ENCODE data around the gene IRX2. TPM values are rescaled to one million over a fixed set of nuclear protein-coding genes. Genes with fewer than 3 reads are reported as not detected.

The IRX2 gene
- total RNA-seq, 1 donor from 2014 or later: not detected

DNA sequence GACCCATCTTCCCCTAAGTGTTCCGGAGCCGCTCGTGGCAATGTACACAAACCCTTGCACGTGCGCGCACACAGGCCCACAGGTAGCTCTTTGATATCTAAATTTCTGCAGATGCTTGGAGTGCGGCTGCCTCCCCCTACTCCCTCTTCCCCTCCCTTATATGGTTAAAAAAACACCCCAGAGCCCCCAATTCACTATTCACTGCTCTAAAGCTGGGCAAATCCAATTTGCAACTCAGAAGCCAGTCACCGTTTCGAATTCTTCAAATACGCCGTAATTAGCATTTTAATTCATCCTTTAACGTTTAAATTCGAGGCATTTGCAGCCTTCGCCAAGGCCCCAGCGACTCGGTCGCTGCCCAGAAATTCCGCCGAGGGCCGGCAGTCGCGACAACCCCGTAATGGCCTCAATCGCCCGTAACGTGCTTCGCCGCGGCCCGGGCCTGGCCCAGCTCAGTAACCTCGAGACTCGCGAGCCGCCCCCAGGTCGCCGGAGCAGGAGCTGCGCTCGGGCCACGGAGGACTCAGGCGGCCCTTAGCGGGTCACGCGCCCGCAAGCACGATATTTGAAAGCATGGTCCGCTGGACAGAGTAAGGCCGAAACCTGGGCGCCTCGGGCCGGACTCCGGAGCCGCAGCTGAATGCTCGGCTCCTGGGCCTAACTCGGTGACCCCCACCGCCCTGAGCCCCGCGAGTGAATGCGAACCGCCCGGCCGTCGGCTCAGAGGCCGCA, 1.3 kb downstream of the IRX2 start:
- H3K27ac Mint-ChIP-seq: no peak overlapping the region

DNA sequence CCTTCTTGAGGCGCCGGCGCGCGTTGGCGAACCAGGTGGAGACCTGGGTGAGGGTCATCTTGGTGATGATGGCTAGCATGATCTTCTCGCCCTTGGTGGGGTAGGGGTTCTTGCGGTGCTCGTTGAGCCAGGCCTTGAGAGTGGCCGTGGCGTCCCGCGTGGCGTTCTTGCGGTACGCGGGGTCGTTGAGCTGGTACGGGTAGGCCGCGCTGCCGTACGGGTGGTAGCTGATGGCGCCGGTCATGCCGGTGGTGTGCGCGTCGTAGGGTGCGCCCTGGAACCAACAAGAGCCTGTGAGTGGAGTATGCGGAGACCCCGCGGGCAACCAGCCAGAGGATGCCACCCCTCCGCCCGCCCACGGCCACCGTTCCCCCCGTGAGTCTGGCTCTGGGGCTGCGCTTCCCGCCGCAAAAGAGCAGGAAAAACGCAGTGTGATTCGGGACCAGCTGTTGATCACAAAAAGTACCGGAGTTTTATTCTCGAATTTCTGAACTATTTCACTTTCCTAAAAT, 1.9 kb downstream of the IRX2 start:
- intact Hi-C loops (cut with micrococcal nuclease): loop anchor here (10.0 kb wide), 1 partner anchor 845 kb away; the partner anchor contains the start of gene IRX1
- Mint-ChIP-seq H3K4me1 (peaks cover 2% of the 10 kb centered on the region), H3K27me3 (peaks cover 45% of the 10 kb centered on the region), H3K27ac (no peak overlapping the region), H3K4me3 (no peak overlapping the region), H3K9me3 (no peaks in the 10 kb centered on the region), H3K36me3 (ENCODE audit: low read depth) (no peaks in the 10 kb centered on the region)
- ChIA-PET POLR2A (no interaction called here), CTCF (no interaction called here)
- no peak for DNase-seq
- ATAC-seq (ENCODE audit: low read depth): no peak
- TF ChIP-seq, protein P1, sequence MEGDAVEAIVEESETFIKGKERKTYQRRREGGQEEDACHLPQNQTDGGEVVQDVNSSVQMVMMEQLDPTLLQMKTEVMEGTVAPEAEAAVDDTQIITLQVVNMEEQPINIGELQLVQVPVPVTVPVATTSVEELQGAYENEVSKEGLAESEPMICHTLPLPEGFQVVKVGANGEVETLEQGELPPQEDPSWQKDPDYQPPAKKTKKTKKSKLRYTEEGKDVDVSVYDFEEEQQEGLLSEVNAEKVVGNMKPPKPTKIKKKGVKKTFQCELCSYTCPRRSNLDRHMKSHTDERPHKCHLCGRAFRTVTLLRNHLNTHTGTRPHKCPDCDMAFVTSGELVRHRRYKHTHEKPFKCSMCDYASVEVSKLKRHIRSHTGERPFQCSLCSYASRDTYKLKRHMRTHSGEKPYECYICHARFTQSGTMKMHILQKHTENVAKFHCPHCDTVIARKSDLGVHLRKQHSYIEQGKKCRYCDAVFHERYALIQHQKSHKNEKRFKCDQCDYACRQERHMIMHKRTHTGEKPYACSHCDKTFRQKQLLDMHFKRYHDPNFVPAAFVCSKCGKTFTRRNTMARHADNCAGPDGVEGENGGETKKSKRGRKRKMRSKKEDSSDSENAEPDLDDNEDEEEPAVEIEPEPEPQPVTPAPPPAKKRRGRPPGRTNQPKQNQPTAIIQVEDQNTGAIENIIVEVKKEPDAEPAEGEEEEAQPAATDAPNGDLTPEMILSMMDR (IDR thresholded peaks at IDR 0.05): no peak

More for the DNA sequence above, 1.3 kb downstream of the IRX2 start:
- TF ChIP-seq, protein P1 (IDR thresholded peaks at IDR 0.05): no peak
- DNase-seq (no peak), ATAC-seq (ENCODE audit: low read depth) (no peak)
- intact Hi-C loops (cut with micrococcal nuclease): loop anchor here (10.0 kb wide), 1 partner anchor 845 kb away; the partner anchor contains the start of gene IRX1
- ChIA-PET CTCF (no interaction called here), POLR2A (no interaction called here)
- Mint-ChIP-seq H3K36me3 (ENCODE audit: low read depth) (no peaks in the 10 kb centered on the region), H3K4me1 (peaks cover 2% of the 10 kb centered on the region), H3K4me3 (peak overlapping the region; percentile 7), H3K27me3 (peaks cover 40% of the 10 kb centered on the region), H3K9me3 (no peaks in the 10 kb centered on the region)

DNA sequence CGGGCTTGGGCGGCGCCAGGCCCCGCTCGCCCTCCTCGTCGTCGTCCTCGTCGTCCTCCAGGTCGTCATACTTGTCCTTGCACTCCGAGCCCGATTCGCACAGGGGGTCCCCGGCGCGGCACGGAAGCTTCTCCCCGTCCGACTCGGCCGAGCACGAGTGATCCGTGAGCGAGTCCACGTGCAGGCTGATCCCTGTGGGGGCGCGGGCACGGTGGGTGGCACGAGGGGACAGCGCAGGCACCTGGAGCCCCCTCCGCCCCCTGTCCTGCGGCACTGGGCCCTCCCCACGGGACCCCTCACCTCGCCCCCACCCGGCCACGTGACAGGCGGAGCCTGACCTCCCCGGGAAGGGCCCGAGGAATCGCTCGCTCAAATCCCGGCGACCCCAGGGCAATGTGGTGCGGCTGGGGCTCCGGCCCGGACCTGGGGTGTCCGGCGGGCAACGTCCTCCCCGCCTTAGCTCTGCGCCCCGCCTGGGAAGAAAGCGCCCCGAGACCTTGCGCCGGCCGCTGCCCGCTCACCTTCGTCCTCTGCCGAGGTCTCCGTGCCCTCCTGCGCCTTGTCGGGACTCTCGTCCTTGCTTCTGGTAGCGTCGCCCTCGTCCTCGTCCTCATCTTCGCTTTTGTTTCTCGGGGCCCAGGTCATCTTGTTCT, 2.5 kb downstream of the IRX2 start:
- Mint-ChIP-seq H3K4me1 (peaks cover 2% of the 10 kb centered on the region), H3K27ac (no peak overlapping the region), H3K27me3 (peaks cover 46% of the 10 kb centered on the region), H3K36me3 (ENCODE audit: low read depth) (no peaks in the 10 kb centered on the region), H3K4me3 (no peak overlapping the region), H3K9me3 (no peaks in the 10 kb centered on the region)
- intact Hi-C loops (cut with micrococcal nuclease): no loop called here
- TF ChIP-seq, protein P1 (IDR thresholded peaks at IDR 0.05): no peak
- ATAC-seq (ENCODE audit: low read depth) (no peak), DNase-seq (no peak)
- CTCF ChIA-PET: no interaction called here
- POLR2A ChIA-PET: no interaction called here

DNA sequence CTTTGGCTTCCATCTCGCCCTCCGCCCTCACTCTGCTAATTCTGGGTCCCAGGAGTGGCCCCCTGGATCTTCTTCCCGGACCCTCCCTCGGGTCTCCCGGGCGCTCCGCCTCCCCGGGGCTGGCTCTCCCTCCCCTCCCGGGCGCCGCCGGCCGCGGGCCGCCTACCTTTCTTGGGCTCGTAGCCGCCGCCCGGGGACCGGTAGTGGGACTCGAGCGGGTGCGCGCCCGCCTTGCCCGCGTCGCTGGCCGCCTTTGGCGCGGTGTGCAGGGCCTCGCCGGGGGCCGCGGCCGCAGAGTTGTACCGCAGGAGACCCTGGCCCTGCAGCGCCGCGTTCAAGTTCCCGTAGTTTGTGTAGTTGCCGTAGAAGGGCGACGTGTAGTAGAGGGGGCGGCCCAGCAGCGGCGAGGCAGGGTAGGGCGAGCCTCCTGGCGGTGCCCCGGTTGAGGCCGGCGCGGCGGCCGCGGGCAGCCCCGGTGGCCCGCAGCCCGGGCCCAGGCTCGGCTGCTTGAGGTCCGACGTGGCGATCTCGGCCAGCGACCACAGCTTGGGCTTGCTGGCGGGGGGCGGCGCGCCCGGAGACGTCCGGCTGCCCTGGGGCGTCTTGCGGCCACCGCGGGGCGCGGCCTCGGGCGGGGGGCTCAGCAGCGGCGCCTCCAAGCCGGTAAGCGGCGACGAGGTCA, 3.2 kb downstream of the IRX2 start:
- Mint-ChIP-seq H3K4me3 (no peak overlapping the region), H3K27ac (no peak overlapping the region), H3K4me1 (peaks cover 2% of the 10 kb centered on the region), H3K36me3 (ENCODE audit: low read depth) (no peaks in the 10 kb centered on the region), H3K9me3 (no peaks in the 10 kb centered on the region), H3K27me3 (peaks cover 48% of the 10 kb centered on the region)
- intact Hi-C loops (cut with micrococcal nuclease): no loop called here
- no peak for ATAC-seq (ENCODE audit: low read depth)
- ChIA-PET POLR2A (no interaction called here), CTCF (no interaction called here)
- DNase-seq: no peak
- TF ChIP-seq, protein P1 (IDR thresholded peaks at IDR 0.05): no peak
